ENCODE data around the gene TNFAIP1. TPM values are rescaled to one million over a fixed set of nuclear protein-coding genes. Genes with fewer than 3 reads are reported as not detected.
A peak's percentile ranks its signal among the peaks of the same experiment; 100 is the strongest.

The TNFAIP1 gene
- total and polyA plus RNA-seq, 7 experiments from 2014 or later, result 8.0 to 26.9 (median 19.0) TPM

- CTCF ChIA-PET, result interaction anchor here (1.2 to 3.3 kb wide), 2 partner anchors 22 to 59 kb away, joined by 4 to 14 read pairs; partner anchors contain the start of genes IFT20 and TNFAIP1
Observed at GRCh38 chr17:28357901-28358197, 22.3 kb downstream of the TNFAIP1 start.

GRCh38 chr17:28363186-28363585, 27.6 kb downstream of the TNFAIP1 start:
- Mint-ChIP-seq H3K27ac (no peak overlapping the region), H3K4me3 (no peak overlapping the region), H3K27me3 (no peaks in the 10 kb centered on the region), H3K9me3 (no peaks in the 10 kb centered on the region), H3K4me1 (peaks cover 1 to 11% (median 4%) of the 10 kb centered on the region in 7 donors), H3K36me3 (peaks cover 0 to 17% (median 11%) of the 10 kb centered on the region in 5 donors)
- intact Hi-C loops (cut with micrococcal nuclease), result no loop called here
- Histone ChIP-seq H3K4me3 (ENCODE audit: low read length) (no peak overlapping the region), H3K4me1 (ENCODE audit: control insufficient read depth in 2 of 2, insufficient read depth in 2 of 2, low read length in 2 of 2) (peaks cover 4 to 6% of the 10 kb centered on the region in 2 donors), H3K36me3 (ENCODE audit: control insufficient read depth in 2 of 3, insufficient read depth in 3 of 3, low read length in 3 of 3) (peaks cover 13 to 63% (median 26%) of the 10 kb centered on the region in 3 experiments), H3K27me3 (ENCODE audit: control insufficient read depth in 2 of 2, insufficient read depth in 2 of 2, low read length in 2 of 2) (no peaks in the 10 kb centered on the region), H3K9me3 (ENCODE audit: control insufficient read depth in 2 of 3, low read length in 3 of 3) (no peaks in the 10 kb centered on the region), H3K27ac (ENCODE audit: low read depth, low read length) (no peak overlapping the region)
- DNase-seq (no peak), ATAC-seq (no peak)
- ChIA-PET POLR2A (interaction anchor here (0.6 to 1.2 kb wide), 3 partner anchors 27 to 430 kb away, joined by 3 read pairs; partner anchors contain the start of genes IFT20 and TNFAIP1), CTCF (interaction anchor here (0.6 kb wide), 1 partner anchor 21 kb away, joined by 3 read pairs; no protein-coding TSS in a partner anchor)

More at GRCh38 chr17:28357901-28358197, 22.3 kb downstream of the TNFAIP1 start:
- Histone ChIP-seq H3K4me1 (ENCODE audit: control insufficient read depth in 2 of 2, insufficient read depth in 2 of 2, low read length in 2 of 2) (peaks cover 17 to 21% of the 10 kb centered on the region in 2 donors), H3K9me3 (ENCODE audit: control insufficient read depth in 2 of 3, low read length in 3 of 3) (no peaks in the 10 kb centered on the region), H3K36me3 (ENCODE audit: control insufficient read depth in 2 of 3, insufficient read depth in 3 of 3, low read length in 3 of 3) (peaks cover 16 to 57% (median 35%) of the 10 kb centered on the region in 3 experiments), H3K27ac (ENCODE audit: low read depth, low read length) (peak overlapping the region; percentile 90), H3K27me3 (ENCODE audit: control insufficient read depth in 2 of 2, insufficient read depth in 2 of 2, low read length in 2 of 2) (no peaks in the 10 kb centered on the region), H3K4me3 (ENCODE audit: low read length) (peak overlapping the region; percentile 80)
- peaks cover 0 to 3% (median 0%) of the 10 kb centered on the region in 11 donors for H3K9me3 Mint-ChIP-seq
- ATAC-seq (no peak), DNase-seq (no peak)
- intact Hi-C loops (cut with micrococcal nuclease), result loop anchor here (1.0 to 2.0 kb wide), 5 partner anchors 13 to 39 kb away; partner anchors contain the start of genes IFT20 (in 2 of the 2), SARM1 (in 2 of the 2), TMEM97 (in 2 of the 2) and TNFAIP1 (in 2 of the 2)
- peaks cover 19 to 40% (median 29%) of the 10 kb centered on the region in 7 donors for H3K4me1 Mint-ChIP-seq
- peaks cover 4 to 26% (median 12%) of the 10 kb centered on the region in 5 donors for H3K36me3 Mint-ChIP-seq
- peak overlapping the region; percentile 89 to 97 (median 94) for H3K27ac Mint-ChIP-seq
- POLR2A ChIA-PET, result interaction anchor here (0.6 to 4.8 kb wide), 18 partner anchors 10 to 540 kb away, joined by 3 to 75 read pairs (median 3); partner anchors contain the start of genes FLOT2, IFT20, SARM1 and SLC46A1
- H3K27me3 Mint-ChIP-seq, result no peaks in the 10 kb centered on the region
- H3K4me3 Mint-ChIP-seq, result peak overlapping the region; percentile 91 to 98 (median 94)

- no peaks in the 10 kb centered on the region for H3K4me1 ChIP-seq (ENCODE audit: control insufficient read depth in 2 of 2, insufficient read depth in 2 of 2, low read length in 2 of 2)
- no peaks in the 10 kb centered on the region for H3K9me3 ChIP-seq (ENCODE audit: control insufficient read depth in 2 of 3, low read length in 3 of 3)
- no peak overlapping the region for H3K27ac ChIP-seq (ENCODE audit: low read depth, low read length)
- Mint-ChIP-seq H3K4me3 (no peak overlapping the region), H3K9me3 (no peaks in the 10 kb centered on the region), H3K27me3 (no peaks in the 10 kb centered on the region), H3K4me1 (peaks cover 0 to 4% (median 0%) of the 10 kb centered on the region in 7 donors), H3K36me3 (peaks cover 0 to 17% (median 11%) of the 10 kb centered on the region in 5 donors), H3K27ac (peak overlapping the region in 1 of 9 donors; percentile 22)
- DNase-seq, result no peak
- CTCF ChIA-PET, result no interaction called here
- H3K27me3 ChIP-seq (ENCODE audit: control insufficient read depth in 2 of 2, insufficient read depth in 2 of 2, low read length in 2 of 2), result no peaks in the 10 kb centered on the region
- H3K36me3 ChIP-seq (ENCODE audit: control insufficient read depth in 2 of 3, insufficient read depth in 3 of 3, low read length in 3 of 3), result peaks cover 13 to 63% (median 26%) of the 10 kb centered on the region in 3 experiments
- intact Hi-C loops (cut with micrococcal nuclease), result no loop called here
- ATAC-seq, result no peak
- H3K4me3 ChIP-seq (ENCODE audit: low read length), result no peak overlapping the region
- POLR2A ChIA-PET, result interaction anchor here (1.2 kb wide), 1 partner anchor 28 kb away, joined by 3 read pairs; the partner anchor contains the start of gene TNFAIP1
Observed at GRCh38 chr17:28363776-28364650, 28.5 kb downstream of the TNFAIP1 start.

- Histone ChIP-seq H3K27ac (ENCODE audit: low read depth, low read length) (no peak within 1 kb of the TSS), H3K9me3 (ENCODE audit: control insufficient read depth in 2 of 3, low read length in 3 of 3) (no peaks in the 10 kb centered on the region), H3K36me3 (ENCODE audit: control insufficient read depth in 2 of 3, insufficient read depth in 3 of 3, low read length in 3 of 3) (peaks cover 13 to 57% (median 26%) of the 10 kb centered on the region in 3 experiments), H3K4me3 (ENCODE audit: low read length) (no peak within 1 kb of the TSS), H3K27me3 (ENCODE audit: control insufficient read depth in 2 of 2, insufficient read depth in 2 of 2, low read length in 2 of 2) (no peaks in the 10 kb centered on the region), H3K4me1 (ENCODE audit: control insufficient read depth in 2 of 2, insufficient read depth in 2 of 2, low read length in 2 of 2) (no peaks in the 10 kb centered on the region)
- ChIA-PET POLR2A (no interaction called here), CTCF (no interaction called here)
- H3K27me3 Mint-ChIP-seq, result no peaks in the 10 kb centered on the region
- peak within 1 kb of the TSS in 2 of 9 donors; percentile 22 to 69 for H3K27ac Mint-ChIP-seq
- H3K4me1 Mint-ChIP-seq, result no peaks in the 10 kb centered on the region
- H3K4me3 Mint-ChIP-seq, result no peak within 1 kb of the TSS
- intact Hi-C loops (cut with micrococcal nuclease), result no loop called here
- ATAC-seq, result no peak
- peaks cover 0 to 12% (median 9%) of the 10 kb centered on the region in 5 donors for H3K36me3 Mint-ChIP-seq
- H3K9me3 Mint-ChIP-seq, result no peaks in the 10 kb centered on the region
- DNase-seq, result no peak
Observed at GRCh38 chr17:28364665-28365363, 29.3 kb downstream of the TNFAIP1 start, which contains the start of gene SEBOX. SEBOX (minus strand) TSS chr17:28365199; CDS start chr17:28365151, 48 bp downstream.

GRCh38 chr17:28365487-28365886, 29.9 kb downstream of the TNFAIP1 start:
- H3K9me3 ChIP-seq (ENCODE audit: control insufficient read depth in 2 of 3, low read length in 3 of 3), result no peaks in the 10 kb centered on the region
- ATAC-seq (no peak), DNase-seq (no peak)
- Mint-ChIP-seq H3K4me1 (no peaks in the 10 kb centered on the region), H3K27me3 (no peaks in the 10 kb centered on the region), H3K9me3 (no peaks in the 10 kb centered on the region), H3K4me3 (no peak overlapping the region), H3K27ac (peak overlapping the region in 1 of 9 donors; percentile 69), H3K36me3 (peaks cover 0 to 8% (median 6%) of the 10 kb centered on the region in 5 donors)
- H3K27me3 ChIP-seq (ENCODE audit: control insufficient read depth in 2 of 2, insufficient read depth in 2 of 2, low read length in 2 of 2), result no peaks in the 10 kb centered on the region
- H3K27ac ChIP-seq (ENCODE audit: low read depth, low read length), result no peak overlapping the region
- intact Hi-C loops (cut with micrococcal nuclease), result no loop called here
- H3K4me3 ChIP-seq (ENCODE audit: low read length), result no peak overlapping the region
- peaks cover 8 to 50% (median 21%) of the 10 kb centered on the region in 3 experiments for H3K36me3 ChIP-seq (ENCODE audit: control insufficient read depth in 2 of 3, insufficient read depth in 3 of 3, low read length in 3 of 3)
- H3K4me1 ChIP-seq (ENCODE audit: control insufficient read depth in 2 of 2, insufficient read depth in 2 of 2, low read length in 2 of 2), result no peaks in the 10 kb centered on the region
- ChIA-PET POLR2A (no interaction called here), CTCF (no interaction called here)

- CTCF ChIA-PET, result no interaction called here
- H3K4me3 Mint-ChIP-seq, result no peak overlapping the region
Observed at GRCh38 chr17:28366605-28367004, 31.0 kb downstream of the TNFAIP1 start.

More at GRCh38 chr17:28366605-28367004, 31.0 kb downstream of the TNFAIP1 start:
- Mint-ChIP-seq H3K36me3 (peaks cover 0 to 4% (median 0%) of the 10 kb centered on the region in 5 donors), H3K27me3 (no peaks in the 10 kb centered on the region), H3K27ac (no peak overlapping the region), H3K4me1 (peaks cover 4 to 6% (median 5%) of the 10 kb centered on the region in 7 donors), H3K9me3 (no peaks in the 10 kb centered on the region)
- Histone ChIP-seq H3K36me3 (ENCODE audit: control insufficient read depth in 2 of 3, insufficient read depth in 3 of 3, low read length in 3 of 3) (peaks cover 0 to 39% (median 10%) of the 10 kb centered on the region in 3 experiments), H3K4me3 (ENCODE audit: low read length) (no peak overlapping the region), H3K4me1 (ENCODE audit: control insufficient read depth in 2 of 2, insufficient read depth in 2 of 2, low read length in 2 of 2) (no peaks in the 10 kb centered on the region), H3K27ac (ENCODE audit: low read depth, low read length) (no peak overlapping the region), H3K9me3 (ENCODE audit: control insufficient read depth in 2 of 3, low read length in 3 of 3) (no peaks in the 10 kb centered on the region), H3K27me3 (ENCODE audit: control insufficient read depth in 2 of 2, insufficient read depth in 2 of 2, low read length in 2 of 2) (no peaks in the 10 kb centered on the region)
- POLR2A ChIA-PET, result interaction anchor here (1.2 to 1.3 kb wide), 2 partner anchors 20 to 585 kb away, joined by 3 read pairs; partner anchors contain the start of gene PHF12
- intact Hi-C loops (cut with micrococcal nuclease), result no loop called here
- ATAC-seq (no peak), DNase-seq (no peak)
